IMR-90 (cell line): ENCODE results near the gene ST8SIA6. TPM values are rescaled to one million over a fixed set of nuclear protein-coding genes. Genes with fewer than 3 reads are reported as not detected.

Experiments
- ATAC-seq: fragments of 200-7000 bp; cut with Tn5 transposase; 2 replicates; pipeline ENCODE4 v1.9.1; 2020; ENCODE audit warnings: low read depth, mild to moderate bottlenecking, moderate library complexity
- BruUV-seq: library from RNA; stranded (reverse); fragments of 400-500 nt; replicated peaks from 2 replicates; lab custom pipeline; 2021; lab: Mats Ljungman, UMichigan
- CTCF ChIA-PET: fragments of 300-600 bp; formaldehyde crosslinking; extraction: SDS; loops from one replicate; lab custom pipeline; 2021; ENCODE audit warnings: antibody characterized with exemption; lab: Yijun Ruan, JAX
- POLR2A ChIA-PET: fragments of 300-600 bp; sonication (Branson Sonifier 250); formaldehyde crosslinking; loops from one replicate; lab custom pipeline; 2022; ENCODE audit warnings: antibody characterized with exemption; ENCODE audit not compliant: unreplicated experiment; lab: Charles Lee
- DNase-seq: peaks from one replicate; pipeline ENCODE4 v3.0.0; 2013
- H2AFZ ChIP-seq: replicated peaks from 2 replicates; pipeline ENCODE3; 2013; ENCODE audit warnings: low read length, mild to moderate bottlenecking; ENCODE audit not compliant: poor library complexity
- H2AK5ac ChIP-seq: 2 replicates; pipeline ENCODE4 v1.6.1; 2013; ENCODE audit warnings: low read depth, low read length, inconsistent platforms
- H2AK9ac ChIP-seq: replicated peaks from 2 replicates; pipeline ENCODE3; 2013; ENCODE audit warnings: mild to moderate bottlenecking, low read depth, low read length, moderate library complexity; ENCODE audit not compliant: poor library complexity
- H2BK120ac ChIP-seq: 2 replicates; pipeline ENCODE4 v1.6.1; 2013; ENCODE audit warnings: low read depth, low read length, inconsistent platforms
- H2BK15ac ChIP-seq: 3 replicates; pipeline ENCODE4 v1.6.1; 2013; ENCODE audit warnings: low read depth, low read length, inconsistent platforms
- H2BK20ac ChIP-seq: 2 replicates; pipeline ENCODE4 v1.6.1; 2013; ENCODE audit warnings: low read depth, mild to moderate bottlenecking, inconsistent platforms, low read length, moderate library complexity
- H2BK5ac ChIP-seq: 2 replicates; pipeline ENCODE4 v1.6.1; 2013; ENCODE audit warnings: mild to moderate bottlenecking, low read depth, low read length, inconsistent platforms; ENCODE audit not compliant: poor library complexity, severe bottlenecking
- H3K14ac ChIP-seq: replicated peaks from 2 replicates; pipeline ENCODE4 v1.6.1; 2013; ENCODE audit warnings: low read depth, low read length, inconsistent platforms
- H3K18ac ChIP-seq: 2 replicates; pipeline ENCODE4 v1.6.1; 2013; ENCODE audit warnings: low read depth, low read length, control low read depth
- H3K23ac ChIP-seq: 2 replicates; pipeline ENCODE4 v1.6.1; 2013; ENCODE audit warnings: low read depth, low read length, inconsistent platforms
- H3K27ac ChIP-seq: 2 replicates; pipeline ENCODE4 v1.5.1; 2013; ENCODE audit warnings: mild to moderate bottlenecking, control low read depth, low read length; ENCODE audit not compliant: insufficient read depth
- H3K27me3 ChIP-seq: 2 replicates; pipeline ENCODE4 v1.6.1; 2013; ENCODE audit warnings: low read length; ENCODE audit not compliant: control insufficient read depth, insufficient read depth
- H3K36me3 ChIP-seq: 2 replicates; pipeline ENCODE4 v1.6.1; 2013; ENCODE audit warnings: low read length, mixed read lengths; ENCODE audit not compliant: control insufficient read depth, insufficient read depth
- H3K4ac ChIP-seq: 2 replicates; pipeline ENCODE4 v1.6.1; 2013; ENCODE audit warnings: low read depth, low read length, inconsistent platforms
- H3K4me1 ChIP-seq: 2 replicates; pipeline ENCODE4 v1.6.1; 2013; ENCODE audit warnings: low read length, mixed read lengths; ENCODE audit not compliant: control insufficient read depth, insufficient read depth
- H3K4me2 ChIP-seq: 2 replicates; pipeline ENCODE4 v1.6.1; 2013; ENCODE audit warnings: low read depth, mild to moderate bottlenecking, control low read depth, low read length, moderate library complexity
- H3K4me3 ChIP-seq: 2 replicates; pipeline ENCODE4 v1.5.1; 2013; ENCODE audit warnings: low read depth, mild to moderate bottlenecking, control low read depth, low read length, moderate library complexity; ENCODE audit not compliant: insufficient read depth
- H3K56ac ChIP-seq: 2 replicates; pipeline ENCODE4 v1.6.1; 2013; ENCODE audit warnings: low read length, inconsistent platforms; ENCODE audit not compliant: insufficient read depth; ENCODE audit errors: extremely low read depth
- H3K79me1 ChIP-seq, 2 experiments: 2 replicates each; pipeline ENCODE4 v1.6.1; 2013; ENCODE audit warnings: low read length in 2 of 2, inconsistent platforms in 1 of 2, low read depth in 1 of 2
- H3K9ac ChIP-seq: 2 replicates; pipeline ENCODE4 v1.6.1; 2013; ENCODE audit warnings: low read depth, low read length, control low read depth
- H3K9me1 ChIP-seq: 2 replicates; pipeline ENCODE4 v1.6.1; 2013; ENCODE audit warnings: low read length, inconsistent platforms; ENCODE audit not compliant: insufficient read depth
- H3K9me3 ChIP-seq: 2 replicates; pipeline ENCODE4 v1.6.1; 2013; ENCODE audit warnings: low read length; ENCODE audit not compliant: control insufficient read depth, insufficient read depth
- H4K20me1 ChIP-seq: 2 replicates; pipeline ENCODE4 v1.6.1; 2013; ENCODE audit warnings: low read length, inconsistent platforms; ENCODE audit not compliant: insufficient read depth
- H4K5ac ChIP-seq: 2 replicates; pipeline ENCODE4 v1.6.1; 2013; ENCODE audit warnings: mild to moderate bottlenecking, low read depth, low read length, control low read depth
- H4K8ac ChIP-seq, 2 experiments: 2 replicates each; pipeline ENCODE4 v1.6.1; 2013; ENCODE audit warnings: low read depth in 2 of 2, low read length in 2 of 2, control low read depth in 1 of 2, inconsistent platforms in 1 of 2
- H4K91ac ChIP-seq: 2 replicates; pipeline ENCODE4 v1.6.1; 2013; ENCODE audit warnings: low read depth, low read length, inconsistent platforms; ENCODE audit not compliant: insufficient read depth
- BHLHE40 ChIP-seq: fragments of 150-350 bp; IDR thresholded peaks from 2 replicates; pipeline ENCODE4 v1.6.1; 2016; ENCODE audit warnings: mild to moderate bottlenecking, low read depth, low read length
- CHD1 ChIP-seq: IDR thresholded peaks from 2 replicates; pipeline ENCODE4 v1.6.1; 2012; ENCODE audit warnings: low read depth, low read length, improper control_type of control experiment
- FOS ChIP-seq: fragments of 150-350 bp; IDR thresholded peaks from 2 replicates; pipeline ENCODE4 v1.6.1; 2016; ENCODE audit warnings: low read depth, low read length
- MAZ ChIP-seq: IDR thresholded peaks from 2 replicates; pipeline ENCODE4 v1.6.1; 2012; ENCODE audit warnings: low read depth, mild to moderate bottlenecking, low read length, improper control_type of control experiment, moderate library complexity, borderline replicate concordance
- MXI1 ChIP-seq: IDR thresholded peaks from 2 replicates; pipeline ENCODE4 v1.6.1; 2012; ENCODE audit warnings: low read depth, mild to moderate bottlenecking, low read length, moderate library complexity, borderline replicate concordance
- NFE2L2 ChIP-seq: fragments of 150-350 bp; IDR thresholded peaks from 2 replicates; pipeline ENCODE4 v1.6.1; 2016; ENCODE audit warnings: low read depth, mild to moderate bottlenecking, low read length
- POLR2A ChIP-seq: IDR thresholded peaks from 2 replicates; pipeline ENCODE4 v1.6.1; 2012; ENCODE audit warnings: mild to moderate bottlenecking, low read depth, low read length
- RAD21 ChIP-seq: IDR thresholded peaks from 2 replicates; pipeline ENCODE4 v1.6.1; 2012; ENCODE audit warnings: low read length, improper control_type of control experiment
- RCOR1 ChIP-seq: IDR thresholded peaks from 2 replicates; pipeline ENCODE4 v1.6.1; 2012; ENCODE audit warnings: mild to moderate bottlenecking, low read length, improper control_type of control experiment; ENCODE audit not compliant: insufficient replicate concordance
- SMC3 ChIP-seq: fragments of 150-350 bp; IDR thresholded peaks from 2 replicates; pipeline ENCODE4 v1.6.1; 2016; ENCODE audit warnings: low read depth, mild to moderate bottlenecking, antibody characterized with exemption, low read length, moderate library complexity
- USF2 ChIP-seq: fragments of 150-350 bp; IDR thresholded peaks from 2 replicates; pipeline ENCODE4 v1.6.1; 2017; ENCODE audit warnings: mild to moderate bottlenecking, antibody characterized with exemption, low read length, low read depth
- WGBS, 2 experiments: methylation state at CpG; one replicate each; pipeline versions ENCODE4 v1.1.5 to v1.1.7; 2013; ENCODE audit warnings: missing lambda C conversion rate in 2 of 2; ENCODE audit not compliant: insufficient read length in 1 of 2; ENCODE audit errors: extremely low coverage in 2 of 2; 5-methylcytosine and 5-hydroxymethylcytosine counted together
- dilution Hi-C: fragments of 300-500 bp; cut with HindIII; formaldehyde crosslinking; loops from one replicate; pipeline ENCODE4 v1.14.3; 2018; ENCODE audit warnings: low sequenced_read_pairs; ENCODE audit not compliant: unreplicated experiment
- in situ Hi-C: fragments of 300-500 bp; cut with MboI; formaldehyde crosslinking; loops from 3 replicates; pipeline ENCODE4 v1.14.3; 2019; ENCODE audit warnings: low sequenced_read_pairs, inconsistent platforms, mixed read lengths
- intact Hi-C: fragments of 100-400 bp; cut with micrococcal nuclease; formaldehyde crosslinking; loops from 2 replicates; pipeline ENCODE4 v1.10.0; 2022
- polyA plus RNA-seq, 3 experiments: library from polyadenylated mRNA; depleted of rRNA; stranded (reverse); fragments of >200 nt; gene quantifications; 2 replicates each; pipeline ENCODE4 v1.2.3, GENCODE V29; 2012; ENCODE audit warnings: low replicate concordance in 1 of 3
- total RNA-seq: library from RNA; depleted of rRNA; stranded (reverse); fragments of >200 nt; gene quantifications from 2 replicates; pipeline ENCODE4 v1.2.3, GENCODE V29; 2012
- TF ChIP-seq, protein P1 (sequence below): conservative IDR thresholded peaks from 2 replicates; pipeline ENCODE4 v1.5.1; 2012; ENCODE audit warnings: mild to moderate bottlenecking, low read depth, low read length, improper control_type of control experiment

ST8SIA6 gene
- total and polyA plus RNA-seq, 2 of the 4 experiments (the other 2 are of a cell fraction) = 0.10 to 0.18 TPM

- BruUV-seq = no TSS peak
- 60% methylated on average over 1 of the region's 2 CpGs; no CpG with 5 or more reads in 1 of the 2 experiments for WGBS, 2 experiments
- H3K14ac ChIP-seq = no peak overlapping the region
- TF ChIP-seq SMC3 (no peak), MAZ (no peak), MXI1 (no peak), CHD1 (no peak), BHLHE40 (no peak), RCOR1 (no peak), RAD21 (no peak), POLR2A (no peak), FOS (no peak), NFE2L2 (no peak), USF2 (no peak)
- TF ChIP-seq, protein P1, sequence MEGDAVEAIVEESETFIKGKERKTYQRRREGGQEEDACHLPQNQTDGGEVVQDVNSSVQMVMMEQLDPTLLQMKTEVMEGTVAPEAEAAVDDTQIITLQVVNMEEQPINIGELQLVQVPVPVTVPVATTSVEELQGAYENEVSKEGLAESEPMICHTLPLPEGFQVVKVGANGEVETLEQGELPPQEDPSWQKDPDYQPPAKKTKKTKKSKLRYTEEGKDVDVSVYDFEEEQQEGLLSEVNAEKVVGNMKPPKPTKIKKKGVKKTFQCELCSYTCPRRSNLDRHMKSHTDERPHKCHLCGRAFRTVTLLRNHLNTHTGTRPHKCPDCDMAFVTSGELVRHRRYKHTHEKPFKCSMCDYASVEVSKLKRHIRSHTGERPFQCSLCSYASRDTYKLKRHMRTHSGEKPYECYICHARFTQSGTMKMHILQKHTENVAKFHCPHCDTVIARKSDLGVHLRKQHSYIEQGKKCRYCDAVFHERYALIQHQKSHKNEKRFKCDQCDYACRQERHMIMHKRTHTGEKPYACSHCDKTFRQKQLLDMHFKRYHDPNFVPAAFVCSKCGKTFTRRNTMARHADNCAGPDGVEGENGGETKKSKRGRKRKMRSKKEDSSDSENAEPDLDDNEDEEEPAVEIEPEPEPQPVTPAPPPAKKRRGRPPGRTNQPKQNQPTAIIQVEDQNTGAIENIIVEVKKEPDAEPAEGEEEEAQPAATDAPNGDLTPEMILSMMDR = no peak
- no peak overlapping the region for H2BK5ac ChIP-seq
- ATAC-seq (no peak), DNase-seq (no peak)
- ChIA-PET CTCF (interaction anchor here (1.0 kb wide), 1 partner anchor 9 kb away, joined by 4 read pairs; no protein-coding TSS in a partner anchor), POLR2A (no interaction called here)
- no peak overlapping the region for H2BK15ac ChIP-seq
- H3K4me3 ChIP-seq = no peak overlapping the region
- H3K18ac ChIP-seq = no peak overlapping the region
- no peak overlapping the region for H2AK9ac ChIP-seq
- H3K36me3 ChIP-seq = no peaks in the 10 kb centered on the region
- H3K9ac ChIP-seq = no peak overlapping the region
- no peak overlapping the region for H2AFZ ChIP-seq
- no peaks in the 10 kb centered on the region for H3K9me1 ChIP-seq
- no peak overlapping the region for H2BK120ac ChIP-seq
- intact Hi-C loops (no loop called here), in situ Hi-C loops (no loop called here), dilution Hi-C loops (no loop called here)
- no peak overlapping the region for H3K27ac ChIP-seq
- no peak overlapping the region for H3K56ac ChIP-seq
- H4K20me1 ChIP-seq = no peaks in the 10 kb centered on the region
- H4K5ac ChIP-seq = no peak overlapping the region
- no peak overlapping the region for H3K4ac ChIP-seq
- no peak overlapping the region for H2AK5ac ChIP-seq
- no peak overlapping the region for H3K4me2 ChIP-seq
- peaks cover 2% of the 10 kb centered on the region; the same call in 1 of the 2 replicates for H3K9me3 ChIP-seq
- no peaks in the 10 kb centered on the region for H3K79me1 ChIP-seq
- H3K23ac ChIP-seq = no peak overlapping the region
- H4K91ac ChIP-seq = no peak overlapping the region
- H3K4me1 ChIP-seq = no peaks in the 10 kb centered on the region
- no peak overlapping the region for H2BK20ac ChIP-seq
- H3K27me3 ChIP-seq = peaks cover 13% of the 10 kb centered on the region
- no peak overlapping the region for H4K8ac ChIP-seq
These were observed 36.1 kb downstream of the ST8SIA6 start for GRCh38 chr10:17418249-17418648.
